Esophagus squamous epithelium (tissue), 4 donors: ENCODE results near the gene GATA5.

Experiments used
- CTCF ChIP-seq, 6 experiments: fragments of 450-650 bp in 4 of 6; fragments of 200-600 bp in 2 of 6; sonication (generic) in 2 of 6; IDR thresholded peaks; one replicate each; pipeline ENCODE4 v1.5.1; 2016 to 2019; ENCODE audit warnings: antibody characterized with exemption in 6 of 6, mild to moderate bottlenecking in 4 of 6, moderate library complexity in 4 of 6
- POLR2A ChIP-seq, 4 donors: fragments of 450-650 bp; IDR thresholded peaks; one replicate each; pipeline ENCODE4 v1.6.1; 2017; ENCODE audit warnings: antibody characterized with exemption in 4 of 4, mild to moderate bottlenecking in 4 of 4, moderate library complexity in 3 of 4

- TF ChIP-seq CTCF (IDR thresholded peaks at IDR 0.05) (no peak), POLR2A (IDR thresholded peaks at IDR 0.05) (no peak)
Observed at GRCh38 chr20:62449951-62450691, 25.7 kb downstream of the GATA5 start.
